Hepatocyte (in vitro differentiated cells): ENCODE data around the gene KIF6.

Source experiments
- CTCF ChIP-seq: fragments of 200-600 bp; sonication (generic); IDR thresholded peaks from 2 replicates; pipeline ENCODE4 v1.5.1; 2016; ENCODE audit warnings: antibody characterized with exemption, mild to moderate bottlenecking; ENCODE audit not compliant: poor library complexity
- EZH2 ChIP-seq: fragments of 200-600 bp; sonication (generic); IDR thresholded peaks from 2 replicates; pipeline ENCODE4 v1.6.1; 2016; ENCODE audit warnings: antibody characterized with exemption, mild to moderate bottlenecking, borderline replicate concordance

GRCh38 chr6:39439342-39440038 lies 285.7 kb downstream of the KIF6 start:
- TF ChIP-seq CTCF (no peak), EZH2 (no peak)
